Measurements from ENCODE around the gene ATAD2B.

The ATAD2B gene

GRCh38 chr2:23905155-23905554, 21.8 kb downstream of the ATAD2B start:
- DNase-seq = no peak

GRCh38 chr2:23904692-23905091, 22.2 kb downstream of the ATAD2B start:
- DNase-seq = no peak

- no peak for DNase-seq
Measured at GRCh38 chr2:23904215-23904614, 22.7 kb downstream of the ATAD2B start.

- DNase-seq = no peak
Measured at GRCh38 chr2:23903034-23903433, 23.9 kb downstream of the ATAD2B start.

- DNase-seq = no peak
Measured at GRCh38 chr2:23901966-23902846, 24.7 kb downstream of the ATAD2B start.

- no peak for DNase-seq
Measured at GRCh38 chr2:23900541-23901322, 26.2 kb downstream of the ATAD2B start.

GRCh38 chr2:23900133-23900532, 26.8 kb downstream of the ATAD2B start:
- no peak for DNase-seq

- no peak for DNase-seq
Measured at GRCh38 chr2:23871206-23871605, 55.7 kb downstream of the ATAD2B start.

- no peak for DNase-seq
Measured at GRCh38 chr2:23867449-23867848, 59.5 kb downstream of the ATAD2B start.

GRCh38 chr2:23862716-23863426, 64.1 kb downstream of the ATAD2B start:
- DNase-seq = no peak

GRCh38 chr2:23861952-23862351, 65.0 kb downstream of the ATAD2B start:
- DNase-seq = no peak

- no peak for DNase-seq
Measured at GRCh38 chr2:23859983-23860382, 66.9 kb downstream of the ATAD2B start.

GRCh38 chr2:23859234-23859633, 67.7 kb downstream of the ATAD2B start:
- DNase-seq = no peak

- DNase-seq = no peak
Measured at GRCh38 chr2:23850564-23851256, 76.2 kb downstream of the ATAD2B start.

GRCh38 chr2:23844905-23845304, 82.0 kb downstream of the ATAD2B start:
- no peak for DNase-seq

GRCh38 chr2:23843051-23843976, 83.6 kb downstream of the ATAD2B start:
- DNase-seq = no peak

GRCh38 chr2:23839919-23840578, 86.9 kb downstream of the ATAD2B start:
- DNase-seq = no peak

- no peak for DNase-seq
Measured at GRCh38 chr2:23838996-23839395, 87.9 kb downstream of the ATAD2B start.

GRCh38 chr2:23838581-23838980, 88.3 kb downstream of the ATAD2B start:
- no peak for DNase-seq

- DNase-seq = no peak
Measured at GRCh38 chr2:23837871-23838270, 89.1 kb downstream of the ATAD2B start.

GRCh38 chr2:23836971-23837565, 89.9 kb downstream of the ATAD2B start:
- DNase-seq = no peak
